Subcutaneous abdominal adipose tissue (tissue), 5 donors: Measurements from ENCODE around the gene SERPINB13.

Source experiments
- H3K27ac ChIP-seq: one replicate; pipeline ENCODE4 v1.7.0; 2013; ENCODE audit warnings: low read depth, mild to moderate bottlenecking, inconsistent platforms, low read length, moderate library complexity
- H3K27me3 ChIP-seq, 5 donors: one replicate each; pipeline ENCODE4 v1.7.0; 2013; ENCODE audit warnings: low read length in 5 of 5, inconsistent platforms in 1 of 5; ENCODE audit not compliant: control insufficient read depth in 5 of 5, insufficient read depth in 4 of 5
- H3K36me3 ChIP-seq, 5 donors: one replicate each; pipeline ENCODE4 v1.7.0; 2013; ENCODE audit warnings: low read length in 5 of 5; ENCODE audit not compliant: control insufficient read depth in 5 of 5, insufficient read depth in 5 of 5
- H3K4me1 ChIP-seq, 5 donors: one replicate each; pipeline ENCODE4 v1.7.0; 2013; ENCODE audit warnings: low read length in 5 of 5, mild to moderate bottlenecking in 3 of 5, moderate library complexity in 1 of 5; ENCODE audit not compliant: control insufficient read depth in 5 of 5, insufficient read depth in 5 of 5
- H3K4me3 ChIP-seq, 5 donors: one replicate each; pipeline ENCODE4 v1.7.0; 2013; ENCODE audit warnings: low read length in 5 of 5, low read depth in 1 of 5
- H3K9ac ChIP-seq, 5 donors: one replicate each; pipeline ENCODE4 v1.7.0; 2013; ENCODE audit warnings: low read length in 5 of 5, mild to moderate bottlenecking in 4 of 5, moderate library complexity in 3 of 5
- H3K9me3 ChIP-seq, 5 donors: one replicate each; pipeline ENCODE4 v1.7.0; 2013; ENCODE audit warnings: low read length in 5 of 5; ENCODE audit not compliant: control insufficient read depth in 5 of 5
- donor health status: healthy.
- donor health status: healthy.
- donor health status: healthy.
- donor health status: healthy.
- donor health status: healthy.

SERPINB13 gene

DNA sequence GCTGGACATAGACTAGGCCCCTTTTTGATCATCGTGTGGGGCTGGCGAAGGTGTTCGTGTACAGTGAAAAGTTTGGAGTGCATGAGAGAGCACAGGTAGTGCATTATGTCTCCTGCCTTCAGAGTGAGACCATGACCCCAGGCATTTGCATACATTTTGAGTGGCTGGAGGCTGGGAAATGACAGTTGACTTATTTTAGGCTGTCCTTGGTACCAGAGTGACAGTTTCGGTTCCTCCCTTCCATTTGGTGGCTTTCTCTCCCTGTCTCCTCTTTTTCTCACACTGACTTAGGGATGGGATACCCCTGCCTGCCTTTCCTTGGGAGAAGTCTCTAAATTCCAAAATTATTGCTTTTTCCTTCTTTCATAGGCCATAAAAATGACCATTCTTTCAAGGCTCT lies 24.9 kb upstream of the SERPINB13 start:
- H3K27me3 ChIP-seq = peaks cover 0 to 2% (median 0%) of the 10 kb centered on the region in 5 donors
- H3K9me3 ChIP-seq = no peaks in the 10 kb centered on the region
- H3K9ac ChIP-seq = no peak overlapping the region
- H3K4me3 ChIP-seq = no peak overlapping the region
- H3K36me3 ChIP-seq = no peaks in the 10 kb centered on the region
- H3K4me1 ChIP-seq = no peaks in the 10 kb centered on the region
- H3K27ac ChIP-seq = no peak overlapping the region

- no peaks in the 10 kb centered on the region for H3K36me3 ChIP-seq
- no peaks in the 10 kb centered on the region for H3K4me1 ChIP-seq
- H3K4me3 ChIP-seq = no peak overlapping the region
- H3K9me3 ChIP-seq = no peaks in the 10 kb centered on the region
- H3K9ac ChIP-seq = no peak overlapping the region
- peaks cover 0 to 2% (median 0%) of the 10 kb centered on the region in 5 donors for H3K27me3 ChIP-seq
- H3K27ac ChIP-seq = no peak overlapping the region
Measured at GRCh38 chr18:63564021-63564420, 23.1 kb upstream of the SERPINB13 start.

- H3K36me3 ChIP-seq = no peaks in the 10 kb centered on the region
- no peak overlapping the region for H3K4me3 ChIP-seq
- H3K27me3 ChIP-seq = peaks cover 0 to 2% (median 0%) of the 10 kb centered on the region in 5 donors
- H3K9me3 ChIP-seq = no peaks in the 10 kb centered on the region
- H3K9ac ChIP-seq = no peak overlapping the region
- H3K27ac ChIP-seq = no peak overlapping the region
- no peaks in the 10 kb centered on the region for H3K4me1 ChIP-seq
Measured at GRCh38 chr18:63564561-63564960, 22.6 kb upstream of the SERPINB13 start.

GRCh38 chr18:63567276-63567675 lies 19.9 kb upstream of the SERPINB13 start:
- Histone ChIP-seq H3K27me3 (no peaks in the 10 kb centered on the region), H3K36me3 (no peaks in the 10 kb centered on the region), H3K4me1 (peaks cover 0 to 4% (median 0%) of the 10 kb centered on the region in 5 donors), H3K9ac (no peak overlapping the region), H3K4me3 (no peak overlapping the region), H3K9me3 (no peaks in the 10 kb centered on the region), H3K27ac (no peak overlapping the region)

GRCh38 chr18:63567825-63568224 lies 19.3 kb upstream of the SERPINB13 start:
- H3K9ac ChIP-seq = no peak overlapping the region
- no peaks in the 10 kb centered on the region for H3K27me3 ChIP-seq
- no peaks in the 10 kb centered on the region for H3K9me3 ChIP-seq
- H3K4me3 ChIP-seq = no peak overlapping the region
- peaks cover 0 to 4% (median 0%) of the 10 kb centered on the region in 5 donors for H3K4me1 ChIP-seq
- no peaks in the 10 kb centered on the region for H3K36me3 ChIP-seq
- no peak overlapping the region for H3K27ac ChIP-seq

DNA sequence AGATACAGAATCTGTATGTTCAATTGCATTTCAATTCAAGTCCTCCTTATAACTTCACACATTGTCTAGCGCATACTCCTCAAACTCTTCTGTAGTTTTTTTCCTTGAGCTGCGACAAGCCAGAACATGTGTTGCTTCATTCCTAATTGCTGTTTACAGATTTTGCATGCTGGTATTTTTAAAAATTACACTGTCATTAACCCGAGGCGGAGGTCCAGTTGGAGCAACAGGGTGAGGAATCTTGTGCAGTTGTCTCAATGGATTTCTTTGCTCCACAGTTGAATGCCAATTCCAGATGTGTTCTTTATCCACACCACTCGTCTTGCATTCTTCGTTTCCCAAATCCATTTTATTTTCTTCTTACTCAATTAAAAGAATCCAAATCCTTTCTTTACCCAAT lies 16.4 kb upstream of the SERPINB13 start:
- H3K27ac ChIP-seq = no peak overlapping the region
- no peaks in the 10 kb centered on the region for H3K27me3 ChIP-seq
- H3K9ac ChIP-seq = no peak overlapping the region
- H3K4me3 ChIP-seq = no peak overlapping the region
- no peaks in the 10 kb centered on the region for H3K36me3 ChIP-seq
- peaks cover 0 to 4% (median 0%) of the 10 kb centered on the region in 5 donors for H3K4me1 ChIP-seq
- no peaks in the 10 kb centered on the region for H3K9me3 ChIP-seq

DNA sequence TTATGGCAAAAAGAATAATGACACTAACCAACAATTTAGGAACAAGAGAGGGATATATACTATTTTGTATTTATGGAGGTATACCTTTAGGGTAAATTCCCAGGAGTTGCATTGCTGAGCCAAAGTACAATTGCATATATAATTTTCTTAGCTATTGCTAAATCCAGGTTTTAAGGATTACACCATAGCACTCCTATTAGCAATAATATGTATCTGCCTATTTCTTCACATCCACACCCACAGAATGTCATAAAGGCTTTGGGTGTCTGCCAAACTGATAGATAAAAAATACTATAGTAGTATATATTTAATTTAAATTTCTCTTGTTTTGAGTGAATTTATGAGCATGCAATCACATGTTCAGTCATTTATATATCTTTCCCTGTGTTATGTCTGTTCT lies 11.5 kb upstream of the SERPINB13 start:
- H3K4me3 ChIP-seq = no peak overlapping the region
- no peak overlapping the region for H3K27ac ChIP-seq
- no peaks in the 10 kb centered on the region for H3K36me3 ChIP-seq
- peaks cover 0 to 3% (median 0%) of the 10 kb centered on the region in 5 donors for H3K4me1 ChIP-seq
- no peaks in the 10 kb centered on the region for H3K9me3 ChIP-seq
- H3K9ac ChIP-seq = no peak overlapping the region
- H3K27me3 ChIP-seq = no peaks in the 10 kb centered on the region

DNA sequence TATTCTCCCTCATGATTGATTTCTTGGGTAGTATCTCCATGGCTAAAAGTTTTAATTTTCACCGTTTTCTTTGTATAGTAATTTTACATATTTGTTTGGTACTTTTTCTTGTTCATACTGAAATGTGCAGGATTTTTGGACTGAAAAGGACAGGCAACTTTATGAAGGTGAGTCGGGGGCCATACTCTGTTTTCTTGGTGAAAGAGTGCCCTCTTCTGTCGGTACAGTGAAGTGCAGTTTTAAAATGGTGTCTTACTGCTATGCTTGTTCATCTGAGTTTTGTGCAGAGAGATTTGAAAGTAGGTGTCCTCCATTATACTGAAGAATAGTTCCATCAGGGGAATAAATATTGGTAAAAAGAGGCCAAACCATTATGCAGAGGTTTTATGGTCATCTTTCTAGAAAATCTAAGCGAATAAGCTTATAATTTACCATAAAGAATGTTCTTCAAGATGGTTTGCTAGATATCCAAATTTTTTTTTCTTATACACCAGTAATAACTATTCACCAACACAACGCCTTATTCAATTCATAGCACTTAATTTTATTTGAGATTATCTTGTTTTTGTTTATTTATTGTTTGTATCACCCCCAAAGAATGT lies 8.7 kb upstream of the SERPINB13 start:
- Histone ChIP-seq H3K27me3 (no peaks in the 10 kb centered on the region), H3K9me3 (no peaks in the 10 kb centered on the region), H3K4me3 (no peak overlapping the region), H3K36me3 (no peaks in the 10 kb centered on the region), H3K27ac (no peak overlapping the region), H3K9ac (no peak overlapping the region), H3K4me1 (no peaks in the 10 kb centered on the region)

GRCh38 chr18:63579616-63580015 lies 7.5 kb upstream of the SERPINB13 start:
- Histone ChIP-seq H3K27me3 (no peaks in the 10 kb centered on the region), H3K4me3 (no peak overlapping the region), H3K4me1 (no peaks in the 10 kb centered on the region), H3K36me3 (no peaks in the 10 kb centered on the region), H3K9me3 (no peaks in the 10 kb centered on the region), H3K9ac (no peak overlapping the region), H3K27ac (no peak overlapping the region)

DNA sequence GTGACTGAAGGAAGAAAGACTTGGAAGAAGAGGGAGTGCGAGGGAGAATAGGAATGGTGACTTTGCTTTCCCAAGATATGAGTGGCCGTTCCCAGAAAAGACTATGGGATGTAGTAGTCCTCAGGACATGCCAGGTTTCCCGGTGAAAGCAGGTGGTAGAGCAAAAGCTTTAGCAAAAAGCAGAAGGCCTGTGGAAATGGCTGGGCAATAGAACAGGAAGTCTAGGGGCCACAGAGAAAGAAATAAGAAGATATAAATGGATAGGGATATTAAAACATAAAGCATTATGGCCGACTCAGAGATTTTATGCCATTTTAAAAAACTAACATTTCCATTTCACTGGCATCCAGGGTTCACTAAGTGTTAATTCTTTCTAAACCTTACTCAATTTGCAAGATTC lies 1.2 kb upstream of the SERPINB13 start:
- H3K9me3 ChIP-seq = no peaks in the 10 kb centered on the region
- H3K9ac ChIP-seq = no peak overlapping the region
- no peak overlapping the region for H3K4me3 ChIP-seq
- no peaks in the 10 kb centered on the region for H3K36me3 ChIP-seq
- no peaks in the 10 kb centered on the region for H3K27me3 ChIP-seq
- no peaks in the 10 kb centered on the region for H3K4me1 ChIP-seq
- H3K27ac ChIP-seq = no peak overlapping the region

DNA sequence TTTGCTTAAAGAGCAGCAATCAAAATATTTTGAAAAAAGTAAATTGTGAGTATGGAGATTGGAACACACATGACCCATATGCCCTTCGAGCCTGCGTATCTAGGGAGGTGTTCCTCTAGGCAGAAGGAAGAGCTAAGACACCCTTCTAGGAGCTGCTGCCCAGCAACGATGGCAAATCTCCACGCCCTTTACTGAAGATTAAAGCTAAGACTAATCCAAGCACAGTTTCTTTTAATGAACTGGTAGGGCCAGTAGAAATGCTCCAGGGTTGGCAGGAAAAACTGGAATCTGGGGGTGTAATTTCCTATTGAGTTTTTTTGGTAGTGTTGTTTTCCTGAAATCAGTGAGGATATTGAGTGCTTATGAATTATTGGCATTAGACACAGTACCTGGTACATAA lies 712 bp upstream of the SERPINB13 start:
- Histone ChIP-seq H3K27me3 (no peaks in the 10 kb centered on the region), H3K27ac (no peak overlapping the region), H3K4me1 (no peaks in the 10 kb centered on the region), H3K36me3 (no peaks in the 10 kb centered on the region), H3K9ac (no peak overlapping the region), H3K9me3 (no peaks in the 10 kb centered on the region), H3K4me3 (no peak overlapping the region)
